A549 treated with ZK216348 at 1 μM for 4 hours (cell line): Measurements from ENCODE around the gene UAP1L1. TPM values are rescaled to one million over a fixed set of nuclear protein-coding genes. Genes with fewer than 3 reads are reported as not detected.

Experiments used
- total RNA-seq: library from RNA; stranded (reverse); fragments of 200-300 nt; extraction: Qiagen RNA extraction; gene quantifications from 5 replicates; pipeline ENCODE4 v1.2.3, GENCODE V29; 2022; ENCODE audit warnings: low read depth

Gene UAP1L1, protein sequence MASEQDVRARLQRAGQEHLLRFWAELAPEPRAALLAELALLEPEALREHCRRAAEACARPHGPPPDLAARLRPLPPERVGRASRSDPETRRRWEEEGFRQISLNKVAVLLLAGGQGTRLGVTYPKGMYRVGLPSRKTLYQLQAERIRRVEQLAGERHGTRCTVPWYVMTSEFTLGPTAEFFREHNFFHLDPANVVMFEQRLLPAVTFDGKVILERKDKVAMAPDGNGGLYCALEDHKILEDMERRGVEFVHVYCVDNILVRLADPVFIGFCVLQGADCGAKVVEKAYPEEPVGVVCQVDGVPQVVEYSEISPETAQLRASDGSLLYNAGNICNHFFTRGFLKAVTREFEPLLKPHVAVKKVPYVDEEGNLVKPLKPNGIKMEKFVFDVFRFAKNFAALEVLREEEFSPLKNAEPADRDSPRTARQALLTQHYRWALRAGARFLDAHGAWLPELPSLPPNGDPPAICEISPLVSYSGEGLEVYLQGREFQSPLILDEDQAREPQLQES
- total RNA-seq = 9.0 to 14.6 TPM (median 11.9 TPM) in 5 replicates

DNA sequence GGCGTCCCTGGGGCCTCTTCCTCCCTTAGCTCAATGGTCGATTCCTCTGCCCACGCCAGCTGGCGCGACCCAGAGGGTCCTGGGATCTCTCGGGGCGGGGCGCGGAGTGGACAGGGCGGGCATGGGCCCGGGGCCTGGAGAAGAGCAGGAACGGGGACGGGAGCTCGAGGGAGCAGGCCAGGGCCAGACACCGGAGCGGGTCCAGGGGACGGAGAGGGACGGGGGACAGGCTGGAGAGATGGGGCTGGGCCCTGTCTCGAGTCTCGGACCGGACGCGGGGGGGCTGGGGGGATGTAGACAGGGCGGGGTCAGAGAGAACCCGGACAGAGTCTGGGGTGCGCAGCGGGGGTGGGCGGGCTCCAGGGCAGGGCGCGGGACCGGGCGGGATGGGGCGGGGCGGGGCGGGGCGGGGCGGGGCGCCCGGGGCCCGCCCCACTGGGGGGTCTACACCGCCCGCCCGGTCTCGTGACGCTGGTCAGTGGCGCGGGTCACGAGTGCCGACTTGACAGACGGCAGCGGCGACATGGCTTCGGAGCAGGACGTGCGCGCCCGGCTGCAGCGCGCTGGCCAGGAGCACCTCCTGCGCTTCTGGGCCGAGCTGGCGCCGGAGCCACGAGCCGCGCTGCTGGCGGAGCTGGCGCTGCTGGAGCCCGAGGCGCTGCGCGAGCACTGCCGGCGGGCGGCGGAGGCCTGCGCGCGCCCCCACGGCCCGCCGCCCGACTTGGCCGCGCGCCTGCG is at the start of gene UAP1L1:
TSS of gene UAP1L1 (plus strand) at position 508 of the 738 bp plus-strand sequence. CDS start at position 524, 16 bp downstream.

DNA sequence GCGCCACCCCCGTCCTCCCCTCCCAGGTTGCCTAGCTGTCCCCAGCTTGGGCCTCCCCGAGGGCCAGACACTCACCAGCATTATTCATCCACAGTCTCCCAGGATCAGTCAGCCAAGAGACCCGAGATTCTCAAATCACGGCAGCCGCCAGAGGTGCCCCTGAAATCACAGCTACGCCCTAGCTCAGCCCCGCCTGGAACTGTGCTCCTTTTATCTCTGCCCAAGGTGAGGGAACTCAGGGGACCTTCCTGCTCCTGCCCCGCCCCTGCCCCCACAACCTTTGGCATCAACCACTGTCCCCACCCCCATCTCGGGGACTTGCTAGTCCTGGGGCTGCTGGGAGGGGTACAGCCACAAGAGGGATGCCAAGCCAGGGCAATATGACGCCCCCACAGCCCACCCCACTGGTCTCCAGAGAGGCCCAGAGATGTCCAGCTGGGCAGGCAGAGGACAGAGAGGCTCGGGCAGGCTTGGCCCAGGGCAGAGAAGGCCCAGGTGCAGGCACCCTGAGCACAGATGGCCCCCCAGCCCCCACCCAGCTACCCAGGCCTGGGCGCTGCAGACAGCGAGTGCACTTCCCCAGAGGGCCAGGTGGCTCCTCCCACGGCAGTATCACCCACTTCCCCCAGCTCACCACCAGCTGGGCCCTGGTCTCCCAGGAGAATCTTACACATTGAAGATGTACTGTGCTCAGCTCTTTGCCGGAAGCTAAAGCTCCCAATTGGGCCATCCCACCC is 45.2 kb upstream of the UAP1L1 start, which contains the start of gene FUT7:
TSS of gene FUT7 (minus strand) at position 185 of the 737 bp plus-strand sequence. CDS start at position 88, 97 bp downstream.

DNA sequence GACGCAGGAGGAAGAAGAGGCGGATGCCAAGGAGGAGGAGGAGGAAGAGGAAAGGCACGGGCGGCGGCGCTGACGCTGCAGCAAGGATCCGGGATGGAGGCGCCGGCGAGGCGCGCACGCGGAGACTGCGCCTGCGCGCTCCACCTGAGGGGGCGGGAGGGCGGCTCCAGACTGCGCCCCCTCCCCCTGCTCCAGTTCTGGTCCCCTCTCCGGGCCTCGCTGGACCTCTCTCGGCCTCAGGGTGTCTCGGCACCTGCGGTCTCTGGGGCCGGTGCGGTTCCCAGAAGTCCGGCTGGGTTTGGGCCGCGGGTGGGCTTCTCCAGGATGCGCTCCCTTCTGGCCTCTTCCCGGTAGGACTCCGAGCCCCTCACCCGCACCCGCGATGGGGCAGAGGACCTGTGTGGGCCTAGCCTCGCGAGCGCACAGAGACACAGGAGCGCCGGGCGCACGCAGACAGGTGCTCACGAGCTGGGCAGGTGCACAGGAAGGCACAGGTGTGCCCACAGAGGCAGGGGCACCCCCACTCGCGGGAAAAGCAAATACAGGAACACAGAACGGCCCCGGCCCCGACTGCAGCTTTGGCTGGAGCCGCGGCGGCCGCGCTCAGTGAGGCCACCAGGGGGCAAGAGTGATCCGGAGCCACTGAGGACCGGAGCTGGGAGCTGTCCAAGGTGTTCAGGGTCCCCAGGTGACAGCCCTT is 31.1 kb upstream of the UAP1L1 start, which contains the start of gene NPDC1:
TSS of gene NPDC1 (minus strand) at position 90 of the 700 bp plus-strand sequence. CDS start 188 bp downstream, outside the sequence.

DNA sequence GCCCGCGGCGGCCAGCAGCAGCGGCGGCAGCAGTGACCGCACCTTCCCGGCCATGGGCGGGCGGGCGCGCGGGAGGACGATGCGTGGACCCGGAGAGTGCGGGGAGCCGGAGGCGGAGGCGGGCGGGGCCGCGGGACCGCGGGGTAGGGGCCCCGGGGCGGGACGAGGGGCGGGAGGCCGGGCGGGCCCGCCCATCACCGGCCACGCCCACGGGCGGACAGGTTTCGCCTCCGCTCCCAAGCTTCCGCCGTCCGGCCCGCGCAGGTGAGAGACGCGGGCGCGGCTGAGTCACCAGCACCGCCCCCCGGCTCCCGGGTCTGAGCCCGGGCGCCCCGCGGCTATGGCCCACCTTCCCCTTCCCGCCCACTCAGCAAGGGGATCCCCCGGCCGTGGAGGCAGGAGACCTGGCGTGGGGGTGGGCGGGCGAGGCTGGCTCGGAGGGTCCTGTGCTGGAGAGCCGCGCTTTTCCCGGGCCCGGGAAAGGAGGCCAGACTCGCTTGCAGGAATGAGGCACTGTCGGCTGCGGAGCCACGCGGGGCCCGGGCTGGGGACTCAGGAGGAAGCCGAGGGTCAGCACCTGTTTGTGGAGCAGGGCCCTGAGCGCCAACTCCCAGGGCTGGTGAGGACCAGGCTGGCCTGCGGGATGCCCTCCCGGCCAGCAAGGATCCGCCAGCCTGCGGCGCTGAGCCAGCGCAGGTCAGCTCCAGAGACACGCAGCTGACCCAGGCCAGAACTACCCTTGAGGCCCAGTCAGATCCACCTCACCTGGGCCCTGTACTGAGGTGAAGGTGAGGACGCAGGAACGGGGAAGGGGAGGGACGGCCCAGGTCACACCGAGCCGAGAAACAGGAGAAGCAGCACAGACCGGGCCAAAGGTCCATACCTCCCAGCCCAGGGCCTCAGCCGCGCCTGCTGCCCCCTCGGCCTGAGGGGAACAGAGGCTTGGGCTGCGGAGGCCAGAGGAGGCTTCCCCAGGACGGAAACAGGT is 23.1 kb upstream of the UAP1L1 start, which contains the start of gene ENTPD2:
TSS of gene ENTPD2 (minus strand) at position 118 of the 988 bp plus-strand sequence. CDS start at position 54, 64 bp downstream.

DNA sequence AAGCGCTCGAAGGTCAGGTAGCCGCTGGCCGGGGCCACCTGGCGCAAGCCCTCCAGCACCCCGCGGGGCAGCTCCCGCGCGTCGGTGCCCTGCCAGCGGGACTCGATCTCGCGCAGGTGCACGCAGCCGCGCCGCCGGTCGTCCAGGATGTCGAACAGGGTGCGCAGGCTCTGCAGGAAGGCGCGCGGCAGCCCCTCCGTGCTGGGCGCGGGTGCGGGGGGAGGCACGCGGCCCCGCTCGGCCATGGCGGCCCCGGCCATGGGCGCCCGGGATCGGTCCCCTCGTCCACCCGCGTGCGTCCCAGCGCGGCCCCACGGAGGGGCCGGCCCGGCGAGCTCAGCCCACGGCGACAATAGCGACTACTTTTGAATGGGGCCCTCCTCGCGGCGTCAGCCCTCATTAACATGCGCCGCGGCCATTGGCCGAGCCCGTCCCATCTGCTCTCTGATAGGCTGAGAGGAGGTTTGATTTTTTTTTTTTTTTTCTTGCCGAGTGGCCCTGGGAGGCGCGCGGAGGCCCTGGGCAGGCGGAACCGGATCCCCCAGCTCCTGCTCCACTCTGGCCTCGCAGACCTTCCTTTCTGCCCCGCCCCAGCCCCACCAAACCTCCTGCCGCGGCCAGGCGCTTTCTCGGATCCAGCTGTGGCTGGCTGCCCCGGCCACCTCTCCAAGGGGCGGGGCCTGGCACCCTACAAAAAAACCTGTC is 7.0 kb upstream of the UAP1L1 start, which contains the start of gene SAPCD2:
TSS of gene SAPCD2 (minus strand) at position 357 of the 705 bp plus-strand sequence. CDS start at position 260, 97 bp downstream.

DNA sequence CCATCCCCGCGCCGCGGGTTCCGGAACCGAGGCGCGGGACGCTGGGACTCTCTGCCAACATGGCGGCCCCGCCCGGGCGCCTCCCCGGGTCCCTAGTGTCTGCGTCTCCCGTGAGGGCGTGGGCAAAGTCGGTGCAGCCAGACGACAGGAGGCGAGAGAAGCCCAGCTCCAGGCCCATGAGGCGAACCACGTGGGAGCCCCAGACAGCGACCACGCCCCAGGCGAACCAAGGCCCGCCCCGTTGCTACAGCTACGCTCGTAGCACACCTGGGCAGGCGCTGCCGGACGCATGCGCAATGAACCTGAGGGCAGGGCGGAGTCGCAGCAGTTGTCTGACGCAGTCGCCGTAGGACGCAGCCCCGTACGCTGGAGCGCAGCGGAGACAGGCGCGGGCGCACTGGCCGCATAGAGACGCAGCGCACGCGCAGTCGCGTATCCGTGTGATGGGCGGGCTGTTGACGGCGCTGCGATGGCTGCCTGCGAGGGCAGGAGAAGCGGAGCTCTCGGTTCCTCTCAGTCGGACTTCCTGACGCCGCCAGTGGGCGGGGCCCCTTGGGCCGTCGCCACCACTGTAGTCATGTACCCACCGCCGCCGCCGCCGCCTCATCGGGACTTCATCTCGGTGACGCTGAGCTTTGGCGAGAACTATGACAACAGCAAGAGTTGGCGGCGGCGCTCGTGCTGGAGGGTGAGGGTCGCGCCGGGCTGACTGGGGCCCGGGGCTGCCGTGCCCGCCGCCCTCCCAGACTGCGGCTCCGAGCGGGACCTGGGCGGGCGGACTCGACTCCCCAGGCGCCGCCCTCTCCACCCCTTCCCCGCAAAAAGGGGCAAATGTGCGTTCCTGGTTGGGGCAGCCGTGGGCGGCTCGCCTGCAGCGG is 9.5 kb downstream of the UAP1L1 start, which contains the start of gene MAN1B1:
TSS of gene MAN1B1 (plus strand) at position 455 of the 878 bp plus-strand sequence. CDS start at position 470, 15 bp downstream.

DNA sequence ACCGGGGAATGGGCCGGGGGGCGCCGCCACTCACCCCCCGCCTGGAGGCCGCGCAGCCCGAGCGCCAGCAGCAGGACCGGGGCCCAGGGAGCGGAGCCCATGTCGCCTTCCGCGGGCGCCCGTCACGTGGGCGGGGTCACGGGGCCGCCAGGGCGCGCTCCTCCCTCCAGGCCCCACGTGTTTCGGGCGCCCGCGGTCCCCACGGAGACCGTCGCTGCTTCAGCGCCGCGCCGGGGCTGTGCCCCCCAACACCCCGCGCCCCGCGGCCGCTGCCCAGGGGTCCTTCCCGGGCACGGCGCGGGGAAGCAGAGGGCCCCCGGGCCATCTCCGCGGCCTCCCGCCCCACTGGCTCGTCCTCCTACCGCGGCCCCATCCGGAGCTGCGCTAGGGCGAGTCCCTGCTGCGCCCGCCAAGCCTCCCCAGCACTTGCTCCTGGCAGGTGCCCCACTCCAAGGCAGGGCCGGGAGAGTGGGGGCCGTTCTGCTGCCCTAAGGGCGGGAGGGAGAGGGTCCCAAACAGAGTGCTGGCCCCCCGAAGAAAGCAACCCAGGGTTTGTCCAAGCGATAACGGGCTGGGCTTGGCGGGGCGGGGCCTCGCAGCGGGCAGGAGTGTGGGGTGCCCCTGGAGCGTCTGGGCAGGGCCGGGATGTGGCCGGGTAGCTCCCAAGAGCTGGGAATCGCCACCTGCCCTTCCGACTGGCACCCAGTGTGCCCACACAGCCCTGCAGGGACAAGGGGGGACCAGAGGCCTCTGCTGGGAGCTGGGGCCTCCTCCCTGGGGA is 37.5 kb downstream of the UAP1L1 start, which contains the start of gene DPP7:
TSS of gene DPP7 (minus strand) at position 121 of the 781 bp plus-strand sequence. CDS start at position 101, 20 bp downstream.

Other genes starting within 250 kb of the UAP1L1 start
- gene AJM1, start 235.0 kb upstream of the UAP1L1 start, total RNA-seq = 2.1 to 5.6 TPM (median 5.3 TPM) in 5 replicates
- gene PHPT1, start 228.1 kb upstream of the UAP1L1 start, total RNA-seq = 223 to 317 TPM (median 282 TPM) in 5 replicates
- 1.8 to 5.7 TPM (median 4.8 TPM) in 5 replicates for gene MAMDC4, start 225.2 kb upstream of the UAP1L1 start, total RNA-seq
- gene EDF1, start 211.2 kb upstream of the UAP1L1 start, total RNA-seq = 465 to 581 TPM (median 478 TPM) in 5 replicates
- gene TRAF2, start 191.0 kb upstream of the UAP1L1 start, total RNA-seq = 29.7 to 66.1 TPM (median 60.1 TPM) in 5 replicates
- 49.7 to 110 TPM (median 103 TPM) in 5 replicates for gene FBXW5, start 132.8 kb upstream of the UAP1L1 start, total RNA-seq
- gene C8G, start 132.3 kb upstream of the UAP1L1 start, total RNA-seq = 0.56 to 2.0 TPM (median 1.1 TPM) in 4 of 5 replicates, not detected in the other
- gene LCN12, start 125.2 kb upstream of the UAP1L1 start, total RNA-seq = 0.41 to 2.0 TPM (median 1.0 TPM) in 5 replicates
- 0.33 to 0.56 TPM (median 0.45 TPM) in 4 of 5 replicates, not detected in the other for gene PTGDS, start 100.0 kb upstream of the UAP1L1 start, total RNA-seq
- gene LCNL1, start 94.5 kb upstream of the UAP1L1 start, total RNA-seq = 0.08 to 0.18 TPM (median 0.12 TPM) in 3 of 5 replicates, not detected in the others
- 37.9 to 83.8 TPM (median 71.5 TPM) in 5 replicates for gene PAXX, start 85.1 kb upstream of the UAP1L1 start, total RNA-seq
- gene CLIC3, start 80.9 kb upstream of the UAP1L1 start, total RNA-seq = 2.2 to 4.2 TPM (median 3.7 TPM) in 5 replicates
- gene ABCA2, start 49.3 kb upstream of the UAP1L1 start, total RNA-seq = 12.6 to 32.5 TPM (median 25.5 TPM) in 5 replicates
- 0.07 TPM in 1 of 5 replicates, not detected in the others for gene FUT7, start 45.4 kb upstream of the UAP1L1 start, total RNA-seq
- 26.4 to 93.7 TPM (median 81.5 TPM) in 5 replicates for gene NPDC1, start 31.3 kb upstream of the UAP1L1 start, total RNA-seq
- gene ENTPD2, start 23.5 kb upstream of the UAP1L1 start, total RNA-seq = 1.0 to 2.3 TPM (median 1.5 TPM) in 5 replicates
- 12.1 to 27.8 TPM (median 24.6 TPM) in 5 replicates for gene SAPCD2, start 7.0 kb upstream of the UAP1L1 start, total RNA-seq
- 33.8 to 56.7 TPM (median 50.2 TPM) in 5 replicates for gene MAN1B1, start 9.5 kb downstream of the UAP1L1 start, total RNA-seq
- gene DPP7, start 37.2 kb downstream of the UAP1L1 start, total RNA-seq = 52.8 to 134 TPM (median 106 TPM) in 5 replicates
- 0.14 to 0.76 TPM (median 0.27 TPM) in 5 replicates for gene GRIN1, start 61.6 kb downstream of the UAP1L1 start, total RNA-seq
- 0.39 to 2.0 TPM (median 1.6 TPM) in 5 replicates for gene LRRC26, start 92.5 kb downstream of the UAP1L1 start, total RNA-seq
- not detected in 5 replicates for gene TMEM210, start 94.5 kb downstream of the UAP1L1 start, total RNA-seq
- gene ANAPC2, start 111.0 kb downstream of the UAP1L1 start, total RNA-seq = 19.0 to 41.0 TPM (median 34.9 TPM) in 5 replicates
- gene SSNA1, start 111.2 kb downstream of the UAP1L1 start, total RNA-seq = 85.9 to 156 TPM (median 148 TPM) in 5 replicates
- 5.5 to 10.4 TPM (median 10.2 TPM) in 5 replicates for gene TPRN, start 123.2 kb downstream of the UAP1L1 start, total RNA-seq
- gene TMEM203, start 128.1 kb downstream of the UAP1L1 start, total RNA-seq = 29.5 to 49.4 TPM (median 47.9 TPM) in 5 replicates
- gene NDOR1, start 128.2 kb downstream of the UAP1L1 start, total RNA-seq = 7.4 to 20.8 TPM (median 16.2 TPM) in 5 replicates
- 0.79 to 2.6 TPM (median 2.0 TPM) in 5 replicates for gene RNF208, start 144.7 kb downstream of the UAP1L1 start, total RNA-seq
- gene CYSRT1, start 147.7 kb downstream of the UAP1L1 start, total RNA-seq = 2.8 to 5.4 TPM (median 4.2 TPM) in 5 replicates
- gene RNF224, start 150.0 kb downstream of the UAP1L1 start, total RNA-seq = 0.13 to 0.58 TPM (median 0.39 TPM) in 4 of 5 replicates, not detected in the other
- 0.13 to 0.19 TPM in 2 of 5 replicates, not detected in the others for gene SLC34A3, start 153.4 kb downstream of the UAP1L1 start, total RNA-seq
- gene TUBB4B, start 163.8 kb downstream of the UAP1L1 start, total RNA-seq = 522 to 871 TPM (median 814 TPM) in 5 replicates
- gene STPG3, start 173.8 kb downstream of the UAP1L1 start, total RNA-seq = not detected in 5 replicates
- gene NELFB, start 177.8 kb downstream of the UAP1L1 start, total RNA-seq = 36.5 to 63.8 TPM (median 58.5 TPM) in 5 replicates
- 13.6 to 33.0 TPM (median 30.5 TPM) in 5 replicates for gene TOR4A, start 200.2 kb downstream of the UAP1L1 start, total RNA-seq
- 1.9 to 7.2 TPM (median 5.6 TPM) in 5 replicates for gene NRARP, start 224.8 kb downstream of the UAP1L1 start, total RNA-seq